UCSD-AML1 (cell line): ENCODE results near the gene ALDH16A1.

ENCODE experiments used
- DNase-seq: peaks from one replicate; lab custom pipeline; 2025; ENCODE audit not compliant: unreplicated experiment; lab: John Stamatoyannopoulos, UW

ALDH16A1 gene

GRCh38 chr19:49487277-49488045 is 34.4 kb downstream of the ALDH16A1 start, which contains the start of gene RPL13A:
Gene RPL13A (plus strand): TSS chr19:49487608. CDS start chr19:49487630, 22 bp downstream.
- DNase-seq: peak; percentile 100

- no peak for DNase-seq
Measured at GRCh38 chr19:49488046-49488862, 35.2 kb downstream of the ALDH16A1 start.

- DNase-seq: no peak
Measured at GRCh38 chr19:49488863-49489537, 36.0 kb downstream of the ALDH16A1 start.

GRCh38 chr19:49489601-49490167 is 36.7 kb downstream of the ALDH16A1 start:
- no peak for DNase-seq

GRCh38 chr19:49490287-49491029 is 37.4 kb downstream of the ALDH16A1 start:
- DNase-seq: no peak

- no peak for DNase-seq
Measured at GRCh38 chr19:49491030-49491803, 38.2 kb downstream of the ALDH16A1 start.

- DNase-seq: no peak
Measured at GRCh38 chr19:49491804-49492572, 39.0 kb downstream of the ALDH16A1 start.

GRCh38 chr19:49492573-49493405 is 39.8 kb downstream of the ALDH16A1 start:
- DNase-seq: no peak

- no peak for DNase-seq
Measured at GRCh38 chr19:49496574-49497008, 43.6 kb downstream of the ALDH16A1 start.

GRCh38 chr19:49497047-49497788 is 44.2 kb downstream of the ALDH16A1 start:
- peak; percentile 78 for DNase-seq

- DNase-seq: no peak
Measured at GRCh38 chr19:49497789-49498103, 44.7 kb downstream of the ALDH16A1 start.

- no peak for DNase-seq
Measured at GRCh38 chr19:49498475-49498874, 45.5 kb downstream of the ALDH16A1 start.

- DNase-seq: no peak
Measured at GRCh38 chr19:49499030-49499670, 46.1 kb downstream of the ALDH16A1 start.

- peak; percentile 28 for DNase-seq
Measured at GRCh38 chr19:49502866-49503581, 50.0 kb downstream of the ALDH16A1 start.

GRCh38 chr19:49503582-49503962 is 50.5 kb downstream of the ALDH16A1 start:
- no peak for DNase-seq

GRCh38 chr19:49506575-49507105 is 53.6 kb downstream of the ALDH16A1 start:
- DNase-seq: peak; percentile 71
